ENCODE results near the gene FBXL19.
"Not testable (repeated sequence)": the region's sequence is repeated elsewhere in the genome, so short reads cannot be mapped to it uniquely, and the experiment has no call there.

FBXL19 gene, protein sequence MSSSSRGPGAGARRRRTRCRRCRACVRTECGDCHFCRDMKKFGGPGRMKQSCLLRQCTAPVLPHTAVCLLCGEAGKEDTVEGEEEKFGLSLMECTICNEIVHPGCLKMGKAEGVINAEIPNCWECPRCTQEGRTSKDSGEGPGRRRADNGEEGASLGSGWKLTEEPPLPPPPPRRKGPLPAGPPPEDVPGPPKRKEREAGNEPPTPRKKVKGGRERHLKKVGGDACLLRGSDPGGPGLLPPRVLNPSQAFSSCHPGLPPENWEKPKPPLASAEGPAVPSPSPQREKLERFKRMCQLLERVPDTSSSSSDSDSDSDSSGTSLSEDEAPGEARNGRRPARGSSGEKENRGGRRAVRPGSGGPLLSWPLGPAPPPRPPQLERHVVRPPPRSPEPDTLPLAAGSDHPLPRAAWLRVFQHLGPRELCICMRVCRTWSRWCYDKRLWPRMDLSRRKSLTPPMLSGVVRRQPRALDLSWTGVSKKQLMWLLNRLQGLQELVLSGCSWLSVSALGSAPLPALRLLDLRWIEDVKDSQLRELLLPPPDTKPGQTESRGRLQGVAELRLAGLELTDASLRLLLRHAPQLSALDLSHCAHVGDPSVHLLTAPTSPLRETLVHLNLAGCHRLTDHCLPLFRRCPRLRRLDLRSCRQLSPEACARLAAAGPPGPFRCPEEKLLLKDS

GRCh38 chr16:30923554-30924075 lies at the start of gene FBXL19:
Gene FBXL19, plus strand, starts transcription at chr16:30923572. Its CDS starts 2,183 bp downstream, at chr16:30925755.
- no peak for FAIRE-seq

GRCh38 chr16:30874244-30874820 lies 49.0 kb upstream of the FBXL19 start:
- no peak for FAIRE-seq

GRCh38 chr16:30874821-30875717 lies 48.3 kb upstream of the FBXL19 start:
- FAIRE-seq, result no peak

GRCh38 chr16:30875871-30876801 lies 47.2 kb upstream of the FBXL19 start:
- FAIRE-seq, result no peak

GRCh38 chr16:30876867-30877266 lies 46.5 kb upstream of the FBXL19 start:
- FAIRE-seq, result no peak

DNA sequence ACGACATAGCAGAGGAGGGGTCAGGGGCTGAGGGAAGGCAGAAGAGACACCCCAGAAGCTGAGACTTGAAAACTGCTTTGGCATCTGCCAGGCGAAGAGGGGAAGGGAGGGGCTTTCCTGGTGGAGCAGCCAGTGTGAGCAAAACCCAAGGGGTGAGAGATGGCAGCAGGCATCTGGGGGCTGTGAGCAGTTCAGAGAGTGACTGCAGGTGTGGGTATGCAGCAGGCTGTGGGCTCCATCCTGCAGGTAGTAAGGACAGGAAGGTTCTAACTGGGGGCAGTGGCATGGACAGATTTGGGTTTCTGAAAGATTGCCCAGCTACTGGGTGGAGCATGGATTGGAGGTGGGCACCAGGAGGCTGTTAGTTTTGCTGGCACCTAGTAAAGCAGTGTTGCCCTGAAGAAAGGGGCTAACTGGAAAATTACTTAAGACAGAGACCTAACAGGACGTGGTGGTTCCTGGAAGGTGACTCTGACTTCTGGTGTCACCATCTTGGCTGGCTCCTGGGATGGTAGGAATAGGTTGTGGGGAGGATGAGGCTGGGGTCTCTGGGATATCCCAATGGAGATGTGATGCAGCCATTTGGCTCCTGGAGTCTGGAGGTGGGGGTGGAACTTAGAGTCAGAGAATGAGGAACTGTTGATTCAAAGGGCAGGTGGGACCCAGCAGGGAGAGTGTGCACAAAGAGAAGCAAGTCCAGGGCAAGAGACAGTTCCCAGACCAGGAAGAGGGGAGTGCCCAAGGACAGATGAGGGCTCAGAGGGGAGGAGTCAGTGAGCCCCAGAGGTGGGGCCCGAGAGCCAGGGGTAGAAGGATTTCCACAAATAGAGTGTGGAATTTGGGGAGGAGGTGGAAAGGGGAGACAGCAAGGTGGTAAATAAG lies 40.7 kb upstream of the FBXL19 start:
- FAIRE-seq, result no peak

- no peak for FAIRE-seq
Observed at GRCh38 chr16:30884760-30885159, 38.6 kb upstream of the FBXL19 start.

- FAIRE-seq, result no peak
Observed at GRCh38 chr16:30885196-30885595, 38.2 kb upstream of the FBXL19 start.

DNA sequence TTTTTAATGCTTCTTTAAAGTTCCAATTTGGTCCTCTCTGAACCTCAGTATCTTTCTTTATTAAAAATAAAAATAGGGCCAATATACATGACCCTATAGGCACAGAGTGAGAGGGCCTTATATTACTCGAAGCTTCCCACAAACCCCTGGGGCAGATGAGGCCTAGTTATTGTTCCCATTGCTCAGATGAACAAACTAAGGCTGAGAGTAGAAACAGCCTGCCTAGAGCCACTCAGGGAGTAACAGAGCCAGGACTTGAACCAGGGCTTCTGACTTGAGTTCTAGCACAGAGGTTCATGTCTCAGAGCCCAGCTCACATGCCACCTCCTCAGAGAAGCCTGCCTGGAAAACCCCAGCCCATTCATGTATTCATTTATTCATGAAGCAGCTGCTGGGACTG lies 37.2 kb upstream of the FBXL19 start:
- FAIRE-seq, result no peak

GRCh38 chr16:30887927-30888326 lies 35.4 kb upstream of the FBXL19 start:
- no peak for FAIRE-seq

- no peak for FAIRE-seq
Observed at GRCh38 chr16:30888856-30889499, 34.4 kb upstream of the FBXL19 start.

DNA sequence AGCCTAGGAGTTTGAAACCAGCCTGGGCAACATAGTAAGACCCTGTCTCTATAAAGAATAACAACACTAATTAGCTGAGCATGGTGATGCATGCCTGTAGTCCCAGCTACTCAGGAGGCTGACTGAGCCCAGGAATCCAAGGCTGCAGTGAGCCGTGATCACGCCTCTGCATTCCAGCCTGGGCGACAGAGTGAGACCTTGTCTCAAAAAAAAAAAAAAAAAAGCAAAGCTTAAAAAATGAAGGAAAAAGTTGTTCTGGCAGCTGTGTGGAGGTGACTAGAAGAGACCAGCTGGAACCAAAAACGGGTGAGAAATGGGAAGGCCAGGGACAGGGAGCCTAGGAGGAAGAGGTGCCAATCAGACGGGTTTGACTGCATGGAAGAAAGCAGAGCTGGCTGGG lies 33.7 kb upstream of the FBXL19 start:
- FAIRE-seq, result no peak

- FAIRE-seq, result not testable (repeated sequence)
Observed at GRCh38 chr16:30891043-30891823, 32.1 kb upstream of the FBXL19 start.

GRCh38 chr16:30892670-30893416 lies 30.5 kb upstream of the FBXL19 start:
- FAIRE-seq, result no peak

DNA sequence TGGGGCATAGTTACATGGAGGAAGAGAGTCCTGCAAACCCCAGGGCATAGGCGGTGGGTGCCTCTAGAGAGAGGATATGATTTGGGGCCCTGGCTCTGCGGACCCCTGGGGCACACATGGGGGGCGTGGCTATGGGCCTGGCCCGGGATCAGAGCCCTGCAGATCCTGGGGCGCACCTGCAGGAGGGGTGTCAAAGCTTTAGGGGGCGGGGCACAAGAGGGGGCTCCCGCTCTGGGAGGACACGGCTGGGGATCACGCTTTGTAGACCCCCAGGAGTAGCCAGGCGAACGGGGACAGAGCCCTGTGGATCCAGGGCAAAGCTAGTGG lies 30.0 kb upstream of the FBXL19 start:
- FAIRE-seq, result no peak

DNA sequence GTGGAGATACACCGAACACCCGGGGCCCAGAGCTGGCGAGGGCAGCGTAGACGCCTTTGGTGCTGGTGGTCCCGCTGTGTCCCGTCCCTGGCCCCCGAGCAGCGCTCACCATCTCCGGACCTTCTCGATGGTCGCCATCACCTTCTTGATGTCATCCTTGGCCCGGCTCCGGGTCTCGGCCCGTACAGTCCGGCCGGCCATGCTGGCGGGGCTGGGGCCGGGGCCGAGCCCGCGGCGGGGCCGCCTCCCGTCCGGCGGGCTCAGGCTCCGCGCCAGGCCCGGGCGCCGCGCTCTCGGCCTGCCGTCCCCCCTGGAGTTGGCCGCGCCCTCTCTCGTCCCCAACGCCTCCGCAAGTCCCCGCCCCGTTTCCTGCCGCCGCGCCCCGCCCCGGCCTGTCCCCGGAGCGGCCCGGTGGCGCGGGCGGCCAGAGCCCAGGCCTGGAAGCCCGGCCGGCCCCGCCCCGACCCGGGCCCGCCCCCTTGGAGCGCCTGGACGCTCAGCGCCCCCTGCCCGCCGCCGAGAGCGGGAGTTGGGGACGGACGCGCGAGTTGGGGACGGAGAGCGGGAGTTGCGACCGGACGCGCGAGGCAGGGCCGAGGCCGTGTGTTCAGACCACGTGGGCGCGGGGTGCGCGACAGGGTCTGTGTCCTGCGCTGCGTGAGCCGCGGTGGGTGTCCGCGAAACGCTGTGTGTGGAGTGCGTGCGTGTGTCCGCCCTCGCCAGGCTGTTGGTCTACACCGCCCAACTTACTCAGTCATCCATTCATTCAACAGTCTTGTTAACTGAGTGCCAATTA lies 29.4 kb upstream of the FBXL19 start, which contains the start of gene BCL7C:
TSS of gene BCL7C (minus strand) at position 334 of the 796 bp plus-strand sequence. CDS start at position 201, 133 bp downstream.
- no peak for FAIRE-seq
